NCI-H524 treated with DMSO at 0.1 percent for 48 hours (cell line): ENCODE measurements around the gene ELL2.
"Not testable (repeated sequence)": the region's sequence is repeated elsewhere in the genome, so short reads cannot be mapped to it uniquely, and the experiment has no call there.

Experiments used
- DNase-seq: peaks from one replicate; lab custom pipeline; 2025; lab: John Stamatoyannopoulos, UW

ELL2 gene

GRCh38 chr5:95930141-95930930 lies 31.3 kb downstream of the ELL2 start:
- no peak for DNase-seq

GRCh38 chr5:95928724-95929253 lies 32.9 kb downstream of the ELL2 start:
- DNase-seq, result no peak

GRCh38 chr5:95927927-95928723 lies 33.5 kb downstream of the ELL2 start:
- no peak for DNase-seq

- not testable (repeated sequence) for DNase-seq
Measured at GRCh38 chr5:95927300-95927699, 34.4 kb downstream of the ELL2 start.

GRCh38 chr5:95925939-95926338 lies 35.7 kb downstream of the ELL2 start:
- no peak for DNase-seq

- DNase-seq, result no peak
Measured at GRCh38 chr5:95925378-95925744, 36.3 kb downstream of the ELL2 start.

- no peak for DNase-seq
Measured at GRCh38 chr5:95924720-95925377, 36.8 kb downstream of the ELL2 start.

- no peak for DNase-seq
Measured at GRCh38 chr5:95923918-95924544, 37.6 kb downstream of the ELL2 start.

GRCh38 chr5:95922798-95923197 lies 38.9 kb downstream of the ELL2 start:
- no peak for DNase-seq

- DNase-seq, result no peak
Measured at GRCh38 chr5:95921501-95921900, 40.1 kb downstream of the ELL2 start.

GRCh38 chr5:95920822-95921221 lies 40.8 kb downstream of the ELL2 start:
- no peak for DNase-seq

GRCh38 chr5:95919658-95920057 lies 42.0 kb downstream of the ELL2 start:
- no peak for DNase-seq

GRCh38 chr5:95918421-95919006 lies 43.1 kb downstream of the ELL2 start:
- no peak for DNase-seq

- DNase-seq, result no peak
Measured at GRCh38 chr5:95917207-95917606, 44.4 kb downstream of the ELL2 start.

GRCh38 chr5:95916687-95917085 lies 45.0 kb downstream of the ELL2 start:
- no peak for DNase-seq

GRCh38 chr5:95915999-95916686 lies 45.5 kb downstream of the ELL2 start:
- no peak for DNase-seq

- no peak for DNase-seq
Measured at GRCh38 chr5:95913663-95914062, 48.0 kb downstream of the ELL2 start.

GRCh38 chr5:95912029-95912428 lies 49.6 kb downstream of the ELL2 start:
- DNase-seq, result no peak

- DNase-seq, result no peak
Measured at GRCh38 chr5:95910521-95910920, 51.1 kb downstream of the ELL2 start.

GRCh38 chr5:95909738-95910137 lies 51.9 kb downstream of the ELL2 start:
- DNase-seq, result no peak

GRCh38 chr5:95908799-95909198 lies 52.9 kb downstream of the ELL2 start:
- no peak for DNase-seq
